NCI-H2196 treated with DMSO at 0.1 percent for 48 hours (cell line): ENCODE results near the gene NR2F1-AS1.
A peak's percentile ranks its signal among the peaks of the same experiment; 100 is the strongest.

Source experiments
- DNase-seq: peaks from one replicate; lab custom pipeline; 2025; ENCODE audit not compliant: unreplicated experiment; lab: John Stamatoyannopoulos, UW

The NR2F1-AS1 gene

GRCh38 chr5:93589829-93590215, 8.8 kb upstream of the NR2F1-AS1 start:
- no peak for DNase-seq

GRCh38 chr5:93589152-93589828, 8.3 kb upstream of the NR2F1-AS1 start:
- no peak for DNase-seq

- DNase-seq: no peak
Measured at GRCh38 chr5:93588352-93589151, 7.5 kb upstream of the NR2F1-AS1 start.

GRCh38 chr5:93587597-93588351, 6.8 kb upstream of the NR2F1-AS1 start:
- no peak for DNase-seq

- no peak for DNase-seq
Measured at GRCh38 chr5:93586736-93587596, 5.9 kb upstream of the NR2F1-AS1 start.

GRCh38 chr5:93585767-93586385, 4.9 kb upstream of the NR2F1-AS1 start:
- DNase-seq: no peak

GRCh38 chr5:93585041-93585766, 4.2 kb upstream of the NR2F1-AS1 start:
- DNase-seq: no peak

- no peak for DNase-seq
Measured at GRCh38 chr5:93584596-93585040, 3.6 kb upstream of the NR2F1-AS1 start.

- DNase-seq: no peak
Measured at GRCh38 chr5:93583768-93584595, 3.0 kb upstream of the NR2F1-AS1 start.

- no peak for DNase-seq
Measured at GRCh38 chr5:93583439-93583767, 2.4 kb upstream of the NR2F1-AS1 start.

GRCh38 chr5:93582677-93583438, 1.8 kb upstream of the NR2F1-AS1 start, which contains the start of gene NR2F1:
NR2F1 (plus strand) TSS chr5:93583222; CDS start chr5:93585024, 1,802 bp downstream.
- peak; percentile 89 for DNase-seq

- DNase-seq: no peak
Measured at GRCh38 chr5:93582167-93582462, 1.1 kb upstream of the NR2F1-AS1 start.

GRCh38 chr5:93580063-93580926, 724 bp downstream of the NR2F1-AS1 start:
- no peak for DNase-seq

- DNase-seq: no peak
Measured at GRCh38 chr5:93579692-93580062, 1.3 kb downstream of the NR2F1-AS1 start.

GRCh38 chr5:93578813-93579691, 2.0 kb downstream of the NR2F1-AS1 start:
- no peak for DNase-seq
